HTERT RPE-1 (cell line): Measurements from ENCODE around the gene GPER1.
"Not testable (repeated sequence)": the region's sequence is repeated elsewhere in the genome, so short reads cannot be mapped to it uniquely, and the experiment has no call there.

Experiments
- in situ Hi-C: fragments of 300-500 bp; cut with MboI; formaldehyde crosslinking; loops from 4 replicates; pipeline ENCODE4 v1.14.3; 2020; ENCODE audit warnings: low sequenced_read_pairs

The GPER1 gene

GRCh38 chr7:1087952-1088920 lies at the start of gene GPER1:
GPER1 (plus strand) TSS chr7:1088113; CDS start chr7:1091729, 3,616 bp downstream.
- in situ Hi-C loops, result no loop called here

GRCh38 chr7:1040233-1040632 lies 47.7 kb upstream of the GPER1 start:
- in situ Hi-C loops, result not testable (repeated sequence)

GRCh38 chr7:1040790-1041189 lies 47.1 kb upstream of the GPER1 start:
- in situ Hi-C loops, result no loop called here

GRCh38 chr7:1041551-1042491 lies 46.1 kb upstream of the GPER1 start:
- in situ Hi-C loops, result no loop called here

- in situ Hi-C loops, result no loop called here
Observed at GRCh38 chr7:1042492-1042833, 45.5 kb upstream of the GPER1 start.

- in situ Hi-C loops, result no loop called here
Observed at GRCh38 chr7:1043552-1044188, 44.2 kb upstream of the GPER1 start.

GRCh38 chr7:1044189-1045068 lies 43.5 kb upstream of the GPER1 start, which contains the start of gene GPR146:
GPR146 (plus strand) TSS chr7:1044546; CDS start chr7:1057516, 12,970 bp downstream.
- in situ Hi-C loops, result no loop called here

- in situ Hi-C loops, result no loop called here
Observed at GRCh38 chr7:1045069-1046063, 42.5 kb upstream of the GPER1 start.

- in situ Hi-C loops, result no loop called here
Observed at GRCh38 chr7:1046722-1047679, 40.9 kb upstream of the GPER1 start.

- in situ Hi-C loops, result no loop called here
Observed at GRCh38 chr7:1049006-1049741, 38.7 kb upstream of the GPER1 start.

- in situ Hi-C loops, result no loop called here
Observed at GRCh38 chr7:1049801-1050200, 38.1 kb upstream of the GPER1 start.

- in situ Hi-C loops, result no loop called here
Observed at GRCh38 chr7:1050254-1050906, 37.5 kb upstream of the GPER1 start.

- in situ Hi-C loops, result no loop called here
Observed at GRCh38 chr7:1050956-1051690, 36.8 kb upstream of the GPER1 start.

- in situ Hi-C loops, result no loop called here
Observed at GRCh38 chr7:1052031-1052818, 35.7 kb upstream of the GPER1 start.

GRCh38 chr7:1053002-1053411 lies 34.9 kb upstream of the GPER1 start:
- in situ Hi-C loops, result no loop called here
